ENCODE data around the gene FFAR3. TPM values are rescaled to one million over a fixed set of nuclear protein-coding genes. Genes with fewer than 3 reads are reported as not detected.

The FFAR3 gene
- total RNA-seq, 1 experiment from 2014 or later, result 0.15 TPM

DNA sequence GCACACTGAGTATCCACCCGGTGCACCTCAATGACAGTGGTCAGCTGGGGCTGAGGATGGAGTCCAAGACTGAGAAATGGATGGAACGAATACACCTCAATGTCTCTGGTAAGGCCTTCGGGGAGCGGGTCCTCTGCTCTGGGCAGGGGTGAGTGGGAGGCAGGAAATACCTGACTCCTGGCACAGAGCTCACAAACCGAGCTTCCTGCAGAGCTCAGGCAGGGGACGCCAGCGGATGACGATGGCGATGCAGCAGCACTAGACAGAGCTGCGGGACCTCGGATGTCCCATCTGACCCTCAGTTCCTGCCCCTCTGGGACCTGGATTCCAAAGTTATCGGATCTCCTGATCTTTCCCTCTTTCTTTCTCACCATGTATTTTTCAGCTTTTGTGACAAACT lies 25.4 kb upstream of the FFAR3 start:
- intact Hi-C loops (cut with micrococcal nuclease; ENCODE audit: unreplicated experiment), result no loop called here
- CTCF ChIA-PET, result no interaction called here
- Histone ChIP-seq H3K27ac (ENCODE audit: low read depth, low read length, poor library complexity, severe bottlenecking) (no peak overlapping the region), H3K4me3 (ENCODE audit: low read depth, low read length, poor library complexity, severe bottlenecking) (no peak overlapping the region), H3K36me3 (ENCODE audit: insufficient read depth, low read length, poor library complexity, severe bottlenecking) (no peaks in the 10 kb centered on the region), H3K9me3 (ENCODE audit: low read depth, low read length, poor library complexity, severe bottlenecking) (no peaks in the 10 kb centered on the region), H3K4me1 (ENCODE audit: insufficient read depth, low read length, poor library complexity, severe bottlenecking) (no peaks in the 10 kb centered on the region), H3K27me3 (replicated peaks; ENCODE audit: insufficient read depth, low read depth, low read length, poor library complexity) (peaks cover 4% of the 10 kb centered on the region)
- no peak for TF ChIP-seq CTCF (conservative IDR thresholded peaks at IDR 0.05; ENCODE audit: low read depth, low read length)
- TF ChIP-seq EZH2 (IDR thresholded peaks at IDR 0.05; ENCODE audit: borderline replicate concordance, low read depth, low read length, poor library complexity, severe bottlenecking), result no peak
- DNase-seq (ENCODE audit: low spot score), result no peak
- POLR2A ChIA-PET (ENCODE audit: low non-redundant PET), result no interaction called here
- no TSS peak for BruUV-seq (replicated peaks)

DNA sequence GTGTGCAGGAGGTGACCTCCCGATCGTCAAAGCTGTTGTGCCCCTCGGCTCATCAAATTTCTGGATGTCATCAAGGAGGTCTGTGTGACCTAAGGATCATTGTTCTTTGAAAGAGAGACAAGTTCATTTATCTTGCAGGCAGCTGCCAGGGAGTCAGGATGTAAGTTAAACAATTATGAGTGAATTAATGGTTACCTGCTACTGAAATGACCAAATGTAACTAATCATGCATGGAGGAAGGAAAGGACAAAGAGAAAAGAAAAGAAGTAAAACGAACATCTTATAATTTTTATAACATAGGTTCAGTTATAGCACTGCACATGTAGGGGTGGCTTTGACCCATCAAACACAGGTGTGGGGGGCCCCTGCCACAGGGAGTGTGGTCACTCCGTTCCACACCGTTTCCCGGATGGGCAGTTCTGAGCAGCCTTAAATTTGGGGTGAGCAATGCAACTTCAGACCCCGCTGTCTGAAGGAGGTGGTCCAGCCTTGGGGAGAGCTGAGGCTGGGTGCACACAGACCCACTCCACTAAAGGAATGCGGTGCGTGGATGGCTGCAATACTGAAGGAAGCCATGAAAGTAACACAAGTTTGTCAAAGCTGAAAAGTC lies 24.0 kb upstream of the FFAR3 start:
- Histone ChIP-seq H3K27ac (ENCODE audit: low read depth, low read length, poor library complexity, severe bottlenecking) (no peak overlapping the region), H3K9me3 (ENCODE audit: low read depth, low read length, poor library complexity, severe bottlenecking) (no peaks in the 10 kb centered on the region), H3K4me3 (ENCODE audit: low read depth, low read length, poor library complexity, severe bottlenecking) (no peak overlapping the region), H3K27me3 (replicated peaks; ENCODE audit: insufficient read depth, low read depth, low read length, poor library complexity) (peaks cover 4% of the 10 kb centered on the region), H3K4me1 (ENCODE audit: insufficient read depth, low read length, poor library complexity, severe bottlenecking) (no peaks in the 10 kb centered on the region), H3K36me3 (ENCODE audit: insufficient read depth, low read length, poor library complexity, severe bottlenecking) (no peaks in the 10 kb centered on the region)
- CTCF ChIA-PET, result no interaction called here
- TF ChIP-seq EZH2 (IDR thresholded peaks at IDR 0.05; ENCODE audit: borderline replicate concordance, low read depth, low read length, poor library complexity, severe bottlenecking) (no peak), CTCF (conservative IDR thresholded peaks at IDR 0.05; ENCODE audit: low read depth, low read length) (no peak)
- DNase-seq (ENCODE audit: low spot score), result no peak
- POLR2A ChIA-PET (ENCODE audit: low non-redundant PET), result no interaction called here
- intact Hi-C loops (cut with micrococcal nuclease; ENCODE audit: unreplicated experiment), result no loop called here
- no TSS peak for BruUV-seq (replicated peaks)

- Histone ChIP-seq H3K27me3 (replicated peaks; ENCODE audit: insufficient read depth, low read depth, low read length, poor library complexity) (peaks cover 4% of the 10 kb centered on the region), H3K27ac (ENCODE audit: low read depth, low read length, poor library complexity, severe bottlenecking) (no peak overlapping the region), H3K4me3 (ENCODE audit: low read depth, low read length, poor library complexity, severe bottlenecking) (no peak overlapping the region), H3K9me3 (ENCODE audit: low read depth, low read length, poor library complexity, severe bottlenecking) (no peaks in the 10 kb centered on the region), H3K4me1 (ENCODE audit: insufficient read depth, low read length, poor library complexity, severe bottlenecking) (no peaks in the 10 kb centered on the region), H3K36me3 (ENCODE audit: insufficient read depth, low read length, poor library complexity, severe bottlenecking) (no peaks in the 10 kb centered on the region)
- TF ChIP-seq CTCF (conservative IDR thresholded peaks at IDR 0.05; ENCODE audit: low read depth, low read length), result no peak
- no peak for TF ChIP-seq EZH2 (IDR thresholded peaks at IDR 0.05; ENCODE audit: borderline replicate concordance, low read depth, low read length, poor library complexity, severe bottlenecking)
- CTCF ChIA-PET, result no interaction called here
- no peak for DNase-seq (ENCODE audit: low spot score)
- POLR2A ChIA-PET (ENCODE audit: low non-redundant PET), result no interaction called here
- no TSS peak for BruUV-seq (replicated peaks)
- intact Hi-C loops (cut with micrococcal nuclease; ENCODE audit: unreplicated experiment), result no loop called here
Observed at GRCh38 chr19:35336166-35336955, 21.9 kb upstream of the FFAR3 start.
